ENCODE results near the gene LYRM2.
"Not testable (repeated sequence)": the region's sequence is repeated elsewhere in the genome, so short reads cannot be mapped to it uniquely, and the experiment has no call there.

- not testable (repeated sequence) for TF ChIP-seq CTCF (IDR thresholded peaks at IDR 0.05; ENCODE audit: control extremely low read depth in 1 of 3, insufficient read depth in 1 of 3, low read depth in 1 of 3, low read length in 3 of 3); CHD2 (IDR thresholded peaks at IDR 0.05; ENCODE audit: low read length); HDAC2 (IDR thresholded peaks at IDR 0.05; ENCODE audit: borderline replicate concordance in 1 of 2, low read depth in 2 of 2, low read length in 2 of 2); GABPA (IDR thresholded peaks at IDR 0.05; ENCODE audit: borderline replicate concordance, insufficient read depth, low read length); POLR2A (IDR thresholded peaks at IDR 0.05; ENCODE audit: control extremely low read depth in 1 of 2, low read depth in 2 of 2, low read length in 2 of 2); POLR2AphosphoS5 (IDR thresholded peaks at IDR 0.05; ENCODE audit: low read depth, low read length); CHD1 (IDR thresholded peaks at IDR 0.05; ENCODE audit: low read depth, low read length); EP300 (IDR thresholded peaks at IDR 0.05; ENCODE audit: borderline replicate concordance in 1 of 2, low read depth in 2 of 2, low read length in 2 of 2); MAX (IDR thresholded peaks at IDR 0.05)
These were observed 2.1 kb downstream of the LYRM2 start for GRCh38 chr6:89636412-89636811.
